SK-N-SH (cell line): ENCODE measurements around the gene ZBTB5. TPM values are rescaled to one million over a fixed set of nuclear protein-coding genes. Genes with fewer than 3 reads are reported as not detected.

Experiments used
- CTCF ChIA-PET: fragments of 300-600, 350-600 bp; formaldehyde crosslinking; extraction: SDS; loops from one replicate; lab custom pipeline; 2021; lab: Yijun Ruan, JAX
- POLR2A ChIA-PET: fragments of 350-600 bp; sonication (Branson Sonifier 250); formaldehyde crosslinking; extraction: SDS; loops from one replicate; lab custom pipeline; 2020; ENCODE audit warnings: antibody characterized with exemption, inconsistent platforms; lab: Yijun Ruan, JAX
- DNase-seq: peaks from one replicate; pipeline ENCODE4 v3.0.0; 2012
- H2AFZ ChIP-seq: fragments of 200-600 bp; sonication (generic); 2 replicates; pipeline ENCODE4 v1.8.1; 2016; ENCODE audit warnings: antibody characterized with exemption, mild to moderate bottlenecking, low read depth
- H3F3A ChIP-seq: fragments of 200-600 bp; sonication (generic); replicated peaks from 2 replicates; pipeline ENCODE3; 2016; ENCODE audit warnings: antibody characterized with exemption, mild to moderate bottlenecking; ENCODE audit not compliant: insufficient read depth
- H3K27ac ChIP-seq, 2 experiments: fragments of 200-500 bp in 1 of 2; fragments of 200-600 bp in 1 of 2; sonication (Bioruptor generic) in 1 of 2; sonication (generic), shearing (Covaris generic) in 1 of 2; 2 replicates each; pipeline versions ENCODE4 v1.5.1 to v1.6.1; 2014 to 2016; ENCODE audit warnings: low read depth in 2 of 2, inconsistent platforms in 1 of 2, low read length in 1 of 2, mild to moderate bottlenecking in 1 of 2, mixed read lengths in 1 of 2
- H3K27me3 ChIP-seq: fragments of 200-600 bp; sonication (generic), shearing (Covaris generic); 2 replicates; pipeline ENCODE4 v1.6.1; 2016; ENCODE audit warnings: mixed run types; ENCODE audit not compliant: insufficient read depth
- H3K36me3 ChIP-seq, 2 experiments: fragments of 200-500 bp in 1 of 2; fragments of 200-600 bp in 1 of 2; sonication (Bioruptor generic) in 1 of 2; sonication (generic) in 1 of 2; replicated peaks in 1 of 2; 2 replicates each; pipeline versions ENCODE3 to v1.5.1; 2014 to 2016; ENCODE audit warnings: low read length in 1 of 2, mild to moderate bottlenecking in 1 of 2; ENCODE audit not compliant: insufficient read depth in 2 of 2, control insufficient read depth in 1 of 2
- H3K4me1 ChIP-seq, 2 experiments: fragments of 200-500 bp in 1 of 2; fragments of 200-600 bp in 1 of 2; sonication (Bioruptor generic) in 1 of 2; sonication (generic), shearing (Covaris generic) in 1 of 2; 2 replicates each; pipeline versions ENCODE4 v1.5.1 to v1.6.1; 2014 to 2016; ENCODE audit warnings: low read depth in 1 of 2, low read length in 1 of 2, mixed run types in 1 of 2; ENCODE audit not compliant: insufficient read depth in 2 of 2, control insufficient read depth in 1 of 2
- H3K4me2 ChIP-seq: fragments of 200-600 bp; sonication (generic), shearing (Covaris generic); 2 replicates; pipeline ENCODE4 v1.6.1; 2017; ENCODE audit warnings: mixed run types
- H3K4me3 ChIP-seq, 2 experiments: fragments of 200-500 bp in 1 of 2; fragments of 200-600 bp in 1 of 2; sonication (Bioruptor generic) in 1 of 2; sonication (generic), shearing (Covaris generic) in 1 of 2; 2 replicates each; pipeline versions ENCODE4 v1.5.1 to v1.8.1; 2014 to 2016; ENCODE audit warnings: low read depth in 2 of 2, inconsistent platforms in 1 of 2, low read length in 1 of 2, mild to moderate bottlenecking in 1 of 2, mixed read lengths in 1 of 2, moderate library complexity in 1 of 2
- H3K79me2 ChIP-seq: fragments of 200-600 bp; sonication (generic); 2 replicates; pipeline ENCODE4 v1.8.1; 2017; ENCODE audit warnings: mild to moderate bottlenecking; ENCODE audit not compliant: insufficient read depth
- H3K9ac ChIP-seq: fragments of 200-600 bp; sonication (generic); 2 replicates; pipeline ENCODE4 v1.6.1; 2017; ENCODE audit warnings: mixed run types
- H3K9me2 ChIP-seq: fragments of 200-600 bp; sonication (generic); 2 replicates; pipeline ENCODE4 v1.6.1; 2017; ENCODE audit warnings: mixed run types
- H3K9me3 ChIP-seq: fragments of 200-600 bp; sonication (generic); 2 replicates; pipeline ENCODE4 v1.6.1; 2017; ENCODE audit warnings: mixed run types, mild to moderate bottlenecking, moderate library complexity
- H4K20me1 ChIP-seq: fragments of 200-600 bp; sonication (generic); 2 replicates; pipeline ENCODE4 v1.6.1; 2017; ENCODE audit warnings: mild to moderate bottlenecking, mixed run types; ENCODE audit not compliant: insufficient read depth
- ELF1 ChIP-seq: IDR thresholded peaks from 2 replicates; pipeline ENCODE4 v1.4.0; 2012
- GABPA ChIP-seq: IDR thresholded peaks from 2 replicates; pipeline ENCODE4 v1.4.0; 2012; ENCODE audit warnings: low read depth, mild to moderate bottlenecking
- POLR2AphosphoS5 ChIP-seq: IDR thresholded peaks from 2 replicates; pipeline ENCODE4 v1.6.1; 2012; ENCODE audit warnings: low read depth, low read length
- RXRA ChIP-seq: IDR thresholded peaks from 2 replicates; pipeline ENCODE4 v1.4.0; 2012; ENCODE audit warnings: low read depth, mild to moderate bottlenecking, borderline replicate concordance
- TEAD4 ChIP-seq: IDR thresholded peaks from 2 replicates; pipeline ENCODE4 v1.4.0; 2012; ENCODE audit warnings: mild to moderate bottlenecking, borderline replicate concordance; ENCODE audit not compliant: insufficient read depth
- WGBS: methylation state at CpG from one replicate; pipeline ENCODE4 v1.1.6; 2017; ENCODE audit warnings: low lambda C conversion rate; 5-methylcytosine and 5-hydroxymethylcytosine counted together
- polyA plus RNA-seq, 3 experiments: library from polyadenylated mRNA; depleted of rRNA; stranded (reverse); fragments of >200 nt; gene quantifications; 2 replicates each; pipeline ENCODE4 v1.2.3, GENCODE V29; 2012
- TF ChIP-seq, protein P1 (sequence below): IDR thresholded peaks from 2 replicates; pipeline ENCODE4 v1.4.0; 2012; ENCODE audit warnings: low read depth
- TF ChIP-seq, protein P2 (sequence below): IDR thresholded peaks from 2 replicates; pipeline ENCODE4 v1.4.0; 2012; ENCODE audit warnings: low read depth, borderline replicate concordance

Gene ZBTB5
- polyA plus RNA-seq, 1 of the 3 experiments (the other 2 are of a cell fraction) = 6.3 TPM

DNA sequence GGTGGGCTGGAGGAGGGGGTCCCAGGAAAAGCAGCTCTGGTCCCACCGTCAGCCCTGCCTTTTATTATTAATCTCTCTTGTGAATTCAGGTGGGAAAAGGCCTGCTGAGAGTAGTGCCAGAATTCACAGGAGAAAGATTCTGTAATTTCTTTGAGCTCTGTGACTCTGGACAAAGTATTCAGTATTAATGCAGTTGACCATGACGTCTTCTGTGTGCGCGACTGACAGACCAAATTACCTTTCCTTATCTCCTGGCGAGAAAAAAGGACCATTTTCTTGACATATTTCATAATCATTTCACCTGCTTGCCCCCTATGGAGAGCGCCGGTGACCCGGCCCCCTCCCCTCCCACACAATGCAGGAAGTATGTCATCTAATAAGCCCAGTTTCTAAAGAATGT lies 69.6 kb downstream of the ZBTB5 start:
- H3K4me2 ChIP-seq = no peak overlapping the region
- H3K9ac ChIP-seq = no peak overlapping the region
- ChIA-PET CTCF (interaction anchor here (3.2 kb wide), 1 partner anchor 19 kb away, joined by 9 read pairs; no protein-coding TSS in a partner anchor), POLR2A (no interaction called here)
- no peaks in the 10 kb centered on the region for H3F3A ChIP-seq
- H3K79me2 ChIP-seq = no peaks in the 10 kb centered on the region
- no peak overlapping the region for H2AFZ ChIP-seq
- no peak overlapping the region for H3K4me3 ChIP-seq
- no peak for TF ChIP-seq ELF1
- TF ChIP-seq, protein P1, sequence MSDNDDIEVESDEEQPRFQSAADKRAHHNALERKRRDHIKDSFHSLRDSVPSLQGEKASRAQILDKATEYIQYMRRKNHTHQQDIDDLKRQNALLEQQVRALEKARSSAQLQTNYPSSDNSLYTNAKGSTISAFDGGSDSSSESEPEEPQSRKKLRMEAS = no peak
- TF ChIP-seq GABPA = no peak
- no peak for TF ChIP-seq RXRA
- no peak for TF ChIP-seq TEAD4
- TF ChIP-seq, all 33 proteins: peak for 0
- WGBS = 81% methylated on average over 7 of the region's 8 CpGs
- H3K9me3 ChIP-seq = no peaks in the 10 kb centered on the region
- no peak overlapping the region for H3K27ac ChIP-seq
- H3K36me3 ChIP-seq = no peaks in the 10 kb centered on the region
- no peaks in the 10 kb centered on the region for H3K4me1 ChIP-seq
- no peaks in the 10 kb centered on the region for H3K27me3 ChIP-seq
- H3K9me2 ChIP-seq = no peaks in the 10 kb centered on the region
- DNase-seq = no peak
- H4K20me1 ChIP-seq = no peaks in the 10 kb centered on the region

DNA sequence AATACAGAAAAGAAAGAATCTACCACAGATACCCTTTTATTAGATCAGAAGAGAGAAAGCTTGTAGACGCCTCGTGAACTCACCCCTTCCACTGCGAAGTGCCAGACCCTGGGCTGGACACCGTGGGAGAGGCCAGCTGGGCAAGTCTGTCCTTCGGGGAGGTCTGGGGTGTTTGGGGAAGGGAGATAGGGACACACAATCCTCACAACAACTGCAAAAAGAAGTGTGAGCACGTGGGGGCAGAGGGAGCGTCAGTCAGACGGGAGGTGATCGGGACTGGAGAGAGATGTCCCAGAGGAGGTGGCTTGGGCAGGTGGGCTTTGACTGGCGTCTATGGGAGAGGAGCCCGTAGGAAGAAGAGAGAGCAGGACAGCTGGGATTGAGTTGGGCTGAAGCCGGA lies 70.0 kb downstream of the ZBTB5 start:
- Histone ChIP-seq H3K4me2 (no peak overlapping the region), H3K9me2 (no peaks in the 10 kb centered on the region), H3F3A (no peaks in the 10 kb centered on the region), H3K36me3 (no peaks in the 10 kb centered on the region), H3K27me3 (no peaks in the 10 kb centered on the region), H3K9me3 (no peaks in the 10 kb centered on the region), H3K4me3 (no peak overlapping the region), H3K27ac (no peak overlapping the region), H3K79me2 (no peaks in the 10 kb centered on the region), H4K20me1 (no peaks in the 10 kb centered on the region), H2AFZ (no peak overlapping the region), H3K9ac (no peak overlapping the region), H3K4me1 (no peaks in the 10 kb centered on the region)
- ChIA-PET POLR2A (no interaction called here), CTCF (interaction anchor here (3.2 kb wide), 1 partner anchor 20 kb away, joined by 9 read pairs; no protein-coding TSS in a partner anchor)
- WGBS = 65% methylated on average over 12 of the region's 12 CpGs
- TF ChIP-seq POLR2AphosphoS5 = no peak
- DNase-seq = no peak

DNA sequence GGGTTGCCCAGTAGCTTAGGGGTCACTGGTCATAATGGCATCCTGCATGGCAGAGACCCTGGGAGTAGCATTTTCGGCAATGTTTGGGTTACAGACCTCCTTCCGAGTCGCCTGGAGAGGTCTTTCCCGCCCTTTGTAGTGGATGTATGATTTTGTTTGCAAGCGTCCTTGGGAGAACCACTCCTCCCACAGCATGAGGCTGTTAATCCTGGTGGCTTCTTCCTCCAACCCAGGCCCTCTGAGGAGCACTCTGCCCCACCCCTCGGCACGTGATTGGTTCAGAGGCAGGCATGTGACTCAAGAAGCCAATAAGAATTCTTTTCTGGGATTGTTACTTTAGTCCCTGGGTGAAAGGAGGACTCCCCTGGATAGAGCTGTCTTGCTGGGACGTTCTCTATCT lies 73.0 kb downstream of the ZBTB5 start:
- Histone ChIP-seq H3K36me3 (no peaks in the 10 kb centered on the region), H3K9ac (no peak overlapping the region), H3K4me2 (no peak overlapping the region), H3K79me2 (no peaks in the 10 kb centered on the region), H4K20me1 (no peaks in the 10 kb centered on the region), H3F3A (no peaks in the 10 kb centered on the region), H3K4me3 (no peak overlapping the region), H2AFZ (no peak overlapping the region), H3K27me3 (no peaks in the 10 kb centered on the region), H3K27ac (no peak overlapping the region), H3K4me1 (no peaks in the 10 kb centered on the region), H3K9me2 (no peaks in the 10 kb centered on the region), H3K9me3 (no peaks in the 10 kb centered on the region)
- whole genome bisulfite sequencing = 60% methylated on average over 6 of the region's 8 CpGs
- ChIA-PET POLR2A (no interaction called here), CTCF (interaction anchor here (1.4 kb wide), 1 partner anchor 18 kb away, joined by 3 read pairs; no protein-coding TSS in a partner anchor)
- TF ChIP-seq, protein P2, sequence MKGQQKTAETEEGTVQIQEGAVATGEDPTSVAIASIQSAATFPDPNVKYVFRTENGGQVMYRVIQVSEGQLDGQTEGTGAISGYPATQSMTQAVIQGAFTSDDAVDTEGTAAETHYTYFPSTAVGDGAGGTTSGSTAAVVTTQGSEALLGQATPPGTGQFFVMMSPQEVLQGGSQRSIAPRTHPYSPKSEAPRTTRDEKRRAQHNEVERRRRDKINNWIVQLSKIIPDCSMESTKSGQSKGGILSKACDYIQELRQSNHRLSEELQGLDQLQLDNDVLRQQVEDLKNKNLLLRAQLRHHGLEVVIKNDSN = peak; percentile 31; the same call in 1 of the 2 replicates
- TF ChIP-seq GABPA = no peak
- no peak for DNase-seq
